ENCODE results near the gene S100A3.

DNA sequence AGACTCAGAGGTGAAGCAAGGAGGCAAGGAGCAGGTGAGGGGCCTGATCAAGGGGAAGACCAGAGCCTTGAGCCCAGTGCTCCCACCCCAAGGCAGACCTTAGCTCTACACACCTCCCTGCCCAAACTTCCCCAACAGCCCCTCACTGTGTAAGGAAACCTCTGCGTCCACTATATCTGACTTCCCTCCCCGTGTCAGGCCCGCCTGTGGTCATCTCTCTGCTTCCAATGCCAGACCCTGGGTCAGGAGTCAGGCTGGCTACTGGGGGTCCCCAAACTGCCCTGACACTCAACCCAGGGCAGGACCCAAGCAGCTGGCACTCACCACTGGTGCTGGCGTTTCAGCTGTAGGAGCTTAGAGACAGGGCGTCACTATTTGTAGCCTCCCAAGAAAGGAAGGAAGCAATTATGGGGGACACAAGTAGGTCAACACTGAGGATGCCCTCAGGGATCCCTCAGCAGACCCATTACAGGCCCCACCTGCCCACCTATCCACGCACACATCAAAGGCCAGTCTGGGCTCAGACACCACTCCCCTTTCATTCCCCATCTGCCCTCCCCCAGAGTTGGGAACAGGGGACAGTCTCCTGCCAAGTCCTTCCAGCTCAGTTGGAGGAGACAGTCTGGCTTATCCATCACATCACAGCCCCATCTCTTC is 811 bp upstream of the S100A3 start:
- TF ChIP-seq, protein P1, sequence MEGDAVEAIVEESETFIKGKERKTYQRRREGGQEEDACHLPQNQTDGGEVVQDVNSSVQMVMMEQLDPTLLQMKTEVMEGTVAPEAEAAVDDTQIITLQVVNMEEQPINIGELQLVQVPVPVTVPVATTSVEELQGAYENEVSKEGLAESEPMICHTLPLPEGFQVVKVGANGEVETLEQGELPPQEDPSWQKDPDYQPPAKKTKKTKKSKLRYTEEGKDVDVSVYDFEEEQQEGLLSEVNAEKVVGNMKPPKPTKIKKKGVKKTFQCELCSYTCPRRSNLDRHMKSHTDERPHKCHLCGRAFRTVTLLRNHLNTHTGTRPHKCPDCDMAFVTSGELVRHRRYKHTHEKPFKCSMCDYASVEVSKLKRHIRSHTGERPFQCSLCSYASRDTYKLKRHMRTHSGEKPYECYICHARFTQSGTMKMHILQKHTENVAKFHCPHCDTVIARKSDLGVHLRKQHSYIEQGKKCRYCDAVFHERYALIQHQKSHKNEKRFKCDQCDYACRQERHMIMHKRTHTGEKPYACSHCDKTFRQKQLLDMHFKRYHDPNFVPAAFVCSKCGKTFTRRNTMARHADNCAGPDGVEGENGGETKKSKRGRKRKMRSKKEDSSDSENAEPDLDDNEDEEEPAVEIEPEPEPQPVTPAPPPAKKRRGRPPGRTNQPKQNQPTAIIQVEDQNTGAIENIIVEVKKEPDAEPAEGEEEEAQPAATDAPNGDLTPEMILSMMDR (IDR thresholded peaks at IDR 0.05), result no peak
- no peak for TF ChIP-seq POLR2A (IDR thresholded peaks at IDR 0.05)
- no peak for TF ChIP-seq EP300 (IDR thresholded peaks at IDR 0.05)
